Renal cortex interstitium (tissue), 11 donors: Measurements from ENCODE around the gene ERO1A. TPM values are rescaled to one million over a fixed set of nuclear protein-coding genes. Genes with fewer than 3 reads are reported as not detected.

Source experiments
- DNase-seq, 11 donors: peaks; one replicate each; pipeline ENCODE4 v3.0.0-alpha.2; 2013; ENCODE audit warnings: low read depth in 9 of 11, low spot score in 4 of 11; ENCODE audit errors: extremely low read depth in 1 of 11
- polyA plus RNA-seq, 3 donors: library from polyadenylated mRNA; unstranded; fragments of 120-200 nt; gene quantifications; one replicate each; pipeline ENCODE4 v1.2.1, GENCODE V29; 2013; ENCODE audit not compliant: insufficient read length in 3 of 3

ERO1A gene
- polyA plus RNA-seq, 3 donors = 23.7 to 34.8 (median 25.6) TPM

- no peak for DNase-seq
Measured at GRCh38 chr14:52706286-52706685, 10.9 kb upstream of the ERO1A start.

GRCh38 chr14:52703664-52704063, 8.3 kb upstream of the ERO1A start:
- no peak for DNase-seq

- no peak for DNase-seq
Measured at GRCh38 chr14:52703225-52703624, 7.9 kb upstream of the ERO1A start.

GRCh38 chr14:52701223-52701622, 5.9 kb upstream of the ERO1A start:
- no peak for DNase-seq

- peak in 4 of 11 donors; percentile 9 to 23 (median 18) for DNase-seq
Measured at GRCh38 chr14:52700701-52701172, 5.4 kb upstream of the ERO1A start.

GRCh38 chr14:52694761-52695480, 437 bp downstream of the ERO1A start:
- DNase-seq = peak in 8 of 11 donors; percentile 15 to 42 (median 30)

- DNase-seq = no peak
Measured at GRCh38 chr14:52693532-52693931, 1.8 kb downstream of the ERO1A start.

GRCh38 chr14:52693036-52693435, 2.3 kb downstream of the ERO1A start:
- DNase-seq = no peak

- DNase-seq = no peak
Measured at GRCh38 chr14:52692248-52692962, 3.0 kb downstream of the ERO1A start.

- no peak for DNase-seq
Measured at GRCh38 chr14:52690983-52691760, 4.2 kb downstream of the ERO1A start.

GRCh38 chr14:52686176-52686575, 9.2 kb downstream of the ERO1A start:
- no peak for DNase-seq

GRCh38 chr14:52683985-52684520, 11.3 kb downstream of the ERO1A start:
- DNase-seq = no peak

GRCh38 chr14:52678591-52678990, 16.8 kb downstream of the ERO1A start:
- no peak for DNase-seq

GRCh38 chr14:52663850-52664249, 31.5 kb downstream of the ERO1A start:
- DNase-seq = no peak

GRCh38 chr14:52661314-52661713, 34.0 kb downstream of the ERO1A start:
- DNase-seq = no peak

- DNase-seq = no peak
Measured at GRCh38 chr14:52660832-52661231, 34.5 kb downstream of the ERO1A start.

- DNase-seq = no peak
Measured at GRCh38 chr14:52660325-52660724, 35.0 kb downstream of the ERO1A start.

GRCh38 chr14:52656905-52657304, 38.5 kb downstream of the ERO1A start:
- no peak for DNase-seq

- DNase-seq = no peak
Measured at GRCh38 chr14:52650774-52651173, 44.6 kb downstream of the ERO1A start.

GRCh38 chr14:52649511-52649910, 45.8 kb downstream of the ERO1A start:
- DNase-seq = no peak
